Urothelium cell line (cell line): Measurements from ENCODE around the gene CPA1.

Experiments used
- DNase-seq: peaks from one replicate; pipeline ENCODE4 v3.0.0; 2011; ENCODE audit warnings: low spot score, mixed read lengths
- FAIRE-seq: peaks from 2 replicates; lab custom pipeline; 2011; peaks lifted over from hg19 to GRCh38; lab: Jason Lieb, UNC

CPA1 gene

DNA sequence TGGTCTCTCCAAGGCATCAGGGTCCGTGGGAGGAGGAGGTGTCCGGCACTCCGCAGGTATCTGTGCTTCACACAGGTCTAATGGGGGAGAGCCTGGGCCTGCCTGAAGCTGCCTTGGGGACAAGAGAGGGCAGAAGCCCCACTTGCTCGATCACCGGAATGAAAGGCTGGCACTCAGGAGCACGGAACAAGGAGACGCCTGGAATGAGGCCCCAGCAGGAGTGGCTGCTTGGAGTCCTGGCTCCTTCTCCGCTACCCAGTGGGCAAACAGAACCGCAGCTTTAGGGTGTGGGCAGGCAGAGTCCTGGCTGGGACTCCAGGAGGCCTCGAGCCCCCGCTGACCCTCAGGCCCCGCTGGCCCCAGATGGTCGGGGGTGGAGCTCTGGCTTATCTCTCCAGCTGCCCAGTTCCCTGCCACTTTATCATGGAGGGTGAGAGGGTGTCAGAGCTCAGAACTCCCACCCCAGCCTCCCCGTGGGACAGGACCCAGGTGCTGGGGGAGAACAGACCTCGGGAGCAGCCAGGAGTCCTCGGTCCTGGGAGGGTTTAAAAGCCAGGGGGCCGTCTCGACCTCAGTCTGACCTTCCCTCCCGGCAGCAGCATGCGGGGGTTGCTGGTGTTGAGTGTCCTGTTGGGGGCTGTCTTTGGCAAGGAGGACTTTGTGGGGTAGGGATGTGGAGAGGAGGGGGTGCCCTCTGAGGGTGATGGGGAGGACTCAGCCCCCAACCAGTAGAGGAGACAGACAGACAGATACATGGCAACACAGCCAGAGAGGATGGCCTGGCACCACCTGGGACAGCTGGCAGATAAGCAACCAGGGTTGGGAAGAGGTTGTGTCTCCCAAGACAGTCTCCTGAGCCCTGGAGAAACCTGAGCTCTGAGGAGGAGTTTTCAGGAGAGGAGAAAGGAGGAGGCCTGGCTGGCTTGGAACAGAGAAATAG lies at the start of gene CPA1:
TSS of gene CPA1 (plus strand) at position 574 of the 940 bp plus-strand sequence. CDS start at position 601, 27 bp downstream.
- FAIRE-seq = no peak
- no peak for DNase-seq

DNA sequence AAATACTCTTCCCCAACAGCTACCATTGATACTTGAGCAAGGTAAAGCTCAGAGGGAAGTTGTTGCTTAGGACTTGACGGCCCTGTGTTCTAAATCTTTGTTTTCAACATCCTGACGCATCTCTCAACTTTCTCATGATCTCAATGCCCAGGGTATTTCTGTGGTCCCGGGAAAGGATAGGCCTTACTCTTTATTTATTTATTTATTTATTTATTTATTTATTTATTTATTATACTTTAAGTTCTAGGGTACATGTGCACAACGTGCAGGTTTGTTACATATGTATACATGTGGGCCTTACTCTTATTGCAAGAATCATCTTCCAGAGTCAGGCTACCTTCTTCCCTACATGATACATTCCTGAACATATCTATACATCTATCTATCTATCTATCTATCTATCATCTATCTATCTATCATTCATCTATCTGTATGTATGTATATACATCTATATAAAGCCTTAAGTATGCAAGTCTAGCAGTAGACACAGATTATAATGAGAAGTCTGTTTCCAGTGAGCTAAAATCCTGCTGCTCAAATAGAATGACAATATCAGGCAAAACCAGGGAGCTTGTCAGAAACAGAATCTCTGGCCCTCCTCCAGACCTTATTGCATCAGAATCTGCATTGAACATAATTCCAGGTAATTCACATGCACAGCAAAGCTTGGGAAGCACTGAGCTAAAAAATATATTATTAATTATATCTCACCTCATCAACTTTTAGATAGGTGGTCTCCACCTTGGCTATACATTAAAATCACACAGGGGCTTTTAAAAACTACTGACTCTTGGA lies 47.8 kb upstream of the CPA1 start:
- DNase-seq (no peak), FAIRE-seq (no peak)

DNA sequence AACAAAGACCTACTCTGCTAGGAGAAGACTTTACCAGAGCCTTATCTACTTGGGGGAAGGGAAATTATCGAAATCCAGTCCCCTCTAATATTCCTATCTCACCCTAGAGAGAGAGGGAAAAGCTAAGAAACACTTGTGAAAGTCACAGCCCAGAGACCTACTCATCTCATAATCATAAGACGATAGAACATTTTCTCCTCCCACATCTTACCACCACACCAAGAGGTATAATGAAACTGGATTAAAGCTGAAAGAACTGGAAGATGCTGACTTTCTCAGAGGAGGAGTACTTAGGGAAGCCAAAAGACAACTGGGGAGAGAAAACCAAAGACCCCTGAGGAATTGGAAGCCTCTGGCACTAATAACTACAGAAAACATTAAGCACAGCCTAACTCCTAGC lies 46.5 kb upstream of the CPA1 start:
- FAIRE-seq (no peak), DNase-seq (no peak)

DNA sequence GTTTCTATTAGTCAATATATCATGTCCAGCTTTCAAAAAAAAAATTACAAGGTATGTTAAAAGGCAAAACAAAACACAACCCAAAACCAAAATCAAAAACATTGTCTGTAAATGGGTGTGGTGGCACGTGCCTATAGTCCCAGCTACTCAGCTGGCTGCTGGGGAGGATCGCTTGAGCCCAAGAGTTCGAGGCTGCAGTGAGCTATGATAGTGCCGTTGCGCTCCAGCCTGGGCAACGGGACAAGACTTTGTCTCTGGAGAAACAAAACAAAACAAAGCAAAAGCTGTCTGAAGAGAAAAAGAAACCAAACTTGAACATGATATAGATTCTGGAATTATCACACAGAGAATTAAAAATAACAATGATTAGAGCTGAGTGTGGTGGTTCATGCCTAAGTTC lies 46.0 kb upstream of the CPA1 start:
- FAIRE-seq (no peak), DNase-seq (no peak)

DNA sequence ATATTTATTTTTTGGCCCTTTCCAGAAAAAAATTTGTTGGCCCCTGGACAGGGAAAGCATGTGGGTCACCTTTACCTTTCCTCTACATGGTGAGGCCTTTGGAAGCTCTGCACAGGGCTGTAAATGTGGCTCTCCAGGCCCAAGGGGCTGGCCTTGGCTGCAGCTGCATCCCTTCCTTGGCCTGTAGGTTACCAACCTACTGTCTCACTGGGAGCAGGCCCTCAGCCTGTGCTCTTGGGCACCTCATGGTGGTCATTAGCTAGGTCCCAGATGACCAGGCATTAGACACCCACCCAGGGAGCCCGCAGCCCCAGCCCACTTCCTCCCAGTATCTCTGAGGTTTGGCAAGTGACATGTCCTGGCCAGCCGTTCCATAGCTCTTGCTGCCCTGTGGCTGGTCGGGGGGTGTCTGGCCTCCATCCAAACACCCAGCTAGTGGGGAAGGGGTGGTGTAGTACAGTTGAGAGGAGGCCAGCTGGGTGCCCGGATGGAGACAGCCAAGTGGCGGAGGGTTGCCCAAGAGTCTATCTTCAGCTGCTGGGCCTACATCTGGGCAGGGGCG lies 42.8 kb upstream of the CPA1 start:
- FAIRE-seq (no peak), DNase-seq (no peak)

DNA sequence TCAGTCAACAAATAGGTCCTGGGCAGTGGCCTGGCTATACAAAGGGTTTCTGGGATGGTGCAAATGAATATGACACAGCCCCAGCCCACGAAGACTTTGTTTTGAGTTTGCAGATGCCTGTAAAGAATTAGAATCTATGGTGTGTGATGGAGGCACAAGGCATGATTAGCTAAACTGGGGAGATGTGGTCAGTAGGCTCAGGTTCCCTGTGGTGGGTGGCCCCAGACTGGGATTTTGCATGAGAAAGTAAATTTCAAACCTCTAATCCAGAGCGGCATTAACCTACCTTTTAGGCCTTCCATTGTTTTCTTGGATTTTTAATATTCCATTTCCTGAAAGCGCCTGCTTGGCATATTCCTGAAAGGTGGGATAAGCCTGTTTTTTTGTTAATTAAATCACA lies 42.1 kb upstream of the CPA1 start:
- DNase-seq = no peak
- FAIRE-seq = no peak

DNA sequence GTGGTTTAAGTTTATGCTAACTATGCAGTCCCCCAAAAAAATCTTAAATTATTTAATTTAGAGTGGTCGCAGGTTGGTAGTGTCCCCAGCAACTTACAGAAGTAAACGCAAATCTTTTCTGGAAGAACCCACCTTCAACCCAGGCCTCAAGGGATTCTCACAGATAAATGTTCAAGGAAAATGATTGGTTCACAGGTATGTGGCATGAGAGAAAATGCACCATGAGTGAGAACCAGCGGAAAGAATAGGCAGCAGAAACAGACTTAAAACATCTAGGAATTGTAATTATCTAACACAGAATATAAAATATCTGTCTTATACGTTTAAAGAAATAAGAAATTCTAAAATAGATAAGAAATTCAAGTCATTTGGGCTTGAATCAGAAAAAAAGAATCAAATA lies 38.4 kb upstream of the CPA1 start:
- FAIRE-seq (no peak), DNase-seq (no peak)

DNA sequence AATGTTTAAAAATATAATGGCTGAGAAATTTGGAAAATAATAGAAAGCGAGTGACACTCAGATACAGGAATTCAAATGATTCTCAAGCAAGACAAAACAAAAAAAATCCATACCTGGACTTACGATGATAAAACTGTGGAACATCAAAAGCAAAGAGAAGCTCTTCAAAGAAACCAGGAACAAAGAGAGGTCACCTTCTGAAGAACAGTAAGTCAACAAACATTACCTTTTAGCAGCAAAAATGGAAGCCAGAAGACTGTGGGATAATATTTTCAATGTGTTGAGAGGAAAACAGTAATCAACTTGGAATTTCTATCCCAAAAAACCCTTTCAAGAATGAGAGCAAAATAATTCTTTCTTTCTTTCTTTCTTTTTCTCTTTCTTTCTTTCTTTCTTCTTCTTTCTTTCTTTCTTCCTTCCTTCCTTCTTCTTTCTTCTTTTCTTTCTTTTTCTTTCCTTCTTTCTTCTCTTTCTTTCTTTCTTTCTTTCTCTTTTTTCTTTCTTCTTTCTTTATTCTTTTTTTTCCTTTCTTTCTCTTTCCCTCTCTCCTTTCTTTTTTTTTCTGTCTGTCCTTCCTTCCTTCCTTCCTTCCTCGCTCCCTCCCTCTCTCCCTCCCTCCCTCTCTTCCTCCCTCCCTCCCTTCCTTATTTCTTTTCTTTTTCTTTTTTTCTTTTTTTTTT lies 37.5 kb upstream of the CPA1 start:
- FAIRE-seq (no peak), DNase-seq (no peak)

DNA sequence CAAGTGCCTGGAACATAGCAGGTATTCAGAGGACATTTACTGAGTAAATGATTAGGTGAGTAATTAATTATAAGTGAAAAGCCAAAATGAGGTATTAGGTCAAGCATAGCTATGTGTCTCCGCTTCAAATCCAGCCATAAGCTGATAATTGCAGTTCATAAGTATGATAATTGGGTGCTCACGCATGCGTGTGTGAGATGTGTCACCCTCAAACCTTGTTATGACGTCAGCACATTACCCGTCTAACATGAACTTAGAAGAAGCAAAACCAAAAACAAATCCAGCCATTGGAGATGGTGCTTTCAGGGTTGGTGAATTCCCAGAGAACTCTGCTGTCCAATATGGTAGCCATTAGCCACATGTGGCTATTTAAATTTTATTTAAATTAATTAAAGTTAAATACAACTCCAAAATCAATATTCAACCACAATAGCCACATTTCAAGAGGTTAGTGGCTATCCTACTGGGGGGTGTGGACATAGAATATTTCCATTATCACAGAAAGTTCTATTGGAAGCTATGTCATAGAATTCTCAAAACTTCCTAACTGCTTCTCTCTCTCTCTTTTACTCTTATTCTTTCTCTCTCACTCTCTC lies 35.9 kb upstream of the CPA1 start, which contains the start of gene CPA5:
TSS of gene CPA5 (plus strand) at position 546 of the 596 bp plus-strand sequence. CDS start 1,670 bp downstream, outside the sequence.
- DNase-seq = no peak
- FAIRE-seq = no peak

DNA sequence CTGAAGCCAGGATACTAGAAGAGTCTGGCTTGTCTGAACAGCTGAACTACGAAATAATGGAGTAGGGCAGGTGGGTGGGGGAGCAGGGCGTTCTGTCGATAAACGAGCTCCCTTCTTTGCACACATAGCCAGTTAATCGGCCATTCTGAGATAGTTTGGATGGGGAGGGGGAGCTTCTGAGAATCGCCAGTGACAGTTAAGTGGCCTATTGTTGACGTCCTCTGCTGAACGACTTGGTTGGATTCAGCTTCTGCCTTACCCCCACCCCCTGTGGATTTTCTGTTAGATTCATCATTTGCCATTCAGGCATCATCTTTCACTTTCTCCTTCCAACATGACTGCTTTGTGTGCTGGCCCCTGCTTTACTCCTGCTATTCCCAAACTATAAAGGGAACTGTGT lies 35.2 kb upstream of the CPA1 start:
- FAIRE-seq (no peak), DNase-seq (no peak)

DNA sequence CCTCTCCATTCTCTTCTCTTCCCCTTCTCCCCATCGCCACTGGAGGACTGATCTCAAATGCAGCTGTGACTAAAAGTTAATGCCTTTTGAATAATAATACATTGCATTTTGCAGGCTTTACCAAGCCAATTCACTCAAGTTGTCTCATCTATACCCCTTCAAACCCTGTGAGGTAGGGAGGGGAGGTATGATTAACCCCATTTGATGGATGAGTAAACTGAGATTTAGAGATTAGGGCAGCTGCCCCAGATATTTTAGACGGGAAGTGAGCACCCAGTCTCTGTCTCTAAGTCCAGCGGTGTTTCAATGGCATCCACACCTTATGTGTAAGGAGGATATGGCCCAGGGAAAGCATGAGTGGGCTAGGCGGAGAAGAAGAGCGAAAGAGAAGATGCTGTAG lies 34.6 kb upstream of the CPA1 start:
- no peak for DNase-seq
- no peak for FAIRE-seq

DNA sequence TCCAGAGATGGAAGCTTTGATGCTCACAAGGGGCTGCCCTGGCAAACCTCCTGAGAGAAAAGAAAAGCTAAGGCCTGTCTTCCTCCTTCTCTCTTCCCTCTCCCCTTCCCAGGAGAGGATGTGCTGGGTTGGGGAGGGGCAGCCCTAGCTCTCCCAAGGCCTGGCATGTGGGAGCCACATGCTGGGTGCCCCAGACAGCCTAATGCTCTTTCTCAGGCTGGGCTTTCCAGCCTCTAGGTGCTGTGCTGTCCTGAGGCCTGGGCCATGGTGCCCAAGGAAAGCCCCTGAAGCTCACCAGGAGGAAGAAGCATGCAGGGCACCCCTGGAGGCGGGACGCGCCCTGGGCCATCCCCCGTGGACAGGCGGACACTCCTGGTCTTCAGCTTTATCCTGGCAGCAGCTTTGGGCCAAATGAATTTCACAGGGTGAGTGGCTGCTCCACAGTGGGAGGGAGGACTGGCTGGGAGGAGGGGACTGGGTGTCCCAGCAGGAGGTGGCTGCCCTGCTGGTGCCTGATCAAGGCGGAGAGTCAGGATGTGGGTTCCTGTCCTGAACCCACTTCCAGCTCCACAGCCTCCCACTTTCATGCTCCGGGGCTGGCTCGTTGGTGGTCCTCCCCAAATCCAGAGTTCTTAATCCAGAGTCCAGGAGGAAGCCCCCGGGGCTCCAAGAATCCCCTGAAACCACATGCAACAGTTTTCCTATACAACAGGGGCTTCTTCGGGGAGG lies 34.0 kb upstream of the CPA1 start:
- FAIRE-seq = no peak

DNA sequence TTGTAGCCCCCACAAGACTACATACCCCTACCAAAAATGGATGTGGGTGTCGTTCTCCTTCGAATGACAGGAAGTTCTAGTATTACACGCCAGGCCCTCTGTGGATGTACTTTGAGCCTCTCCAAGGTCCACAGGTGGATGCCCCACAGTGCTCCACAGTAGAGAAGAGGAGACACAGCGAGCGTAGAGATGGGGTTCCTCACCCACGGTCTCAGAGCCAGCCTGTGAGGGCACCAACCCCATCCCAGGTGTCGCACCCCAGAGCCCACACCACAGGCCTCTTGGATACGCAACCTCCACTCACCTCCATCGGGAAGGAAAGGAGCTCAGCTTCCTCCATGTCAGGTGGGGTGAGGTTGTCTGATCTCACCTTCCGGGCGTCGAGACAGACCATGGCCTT lies 33.4 kb upstream of the CPA1 start:
- FAIRE-seq (no peak), DNase-seq (no peak)

More for the DNA sequence above, 34.0 kb upstream of the CPA1 start:
- DNase-seq = no peak

DNA sequence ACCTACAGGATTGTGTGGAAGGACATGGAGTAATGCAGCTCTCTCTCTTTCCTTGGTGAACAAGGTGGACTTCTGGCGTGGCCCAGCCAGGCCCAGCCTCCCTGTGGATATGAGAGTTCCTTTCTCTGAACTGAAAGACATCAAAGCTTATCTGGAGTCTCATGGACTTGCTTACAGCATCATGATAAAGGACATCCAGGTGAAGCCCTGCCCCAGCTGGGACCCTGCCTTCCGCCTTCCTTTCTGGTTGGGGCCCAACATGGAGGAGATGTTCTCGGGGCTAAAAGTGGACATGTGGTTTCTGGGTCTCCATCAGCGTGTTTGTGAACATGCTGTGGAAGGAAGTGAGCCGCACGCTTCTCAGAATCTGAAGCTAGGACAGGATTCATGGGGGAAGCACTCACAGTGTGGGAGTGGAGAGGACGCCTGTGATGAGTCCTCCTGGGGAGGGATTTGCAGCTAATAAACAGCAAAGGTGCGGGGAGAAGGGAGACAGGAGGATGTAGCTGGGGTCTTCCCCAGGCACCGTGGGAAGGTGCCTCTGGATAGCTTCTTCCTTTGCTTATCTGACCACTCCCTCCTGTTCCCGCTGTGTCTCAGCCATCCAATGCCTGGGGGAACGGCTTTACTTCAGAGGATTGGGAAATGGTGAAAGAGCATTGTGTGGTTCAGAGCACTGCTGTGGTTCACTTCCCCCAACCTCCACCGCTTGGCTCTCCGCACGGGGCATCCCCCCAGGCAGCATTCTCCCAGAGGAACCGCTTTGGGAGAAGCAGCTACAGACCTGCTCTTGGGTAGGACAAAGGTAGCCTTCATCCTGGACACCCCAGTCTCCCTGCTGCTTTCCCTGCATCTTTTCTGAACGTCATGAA lies 30.1 kb upstream of the CPA1 start:
- no peak for FAIRE-seq
- DNase-seq = no peak

DNA sequence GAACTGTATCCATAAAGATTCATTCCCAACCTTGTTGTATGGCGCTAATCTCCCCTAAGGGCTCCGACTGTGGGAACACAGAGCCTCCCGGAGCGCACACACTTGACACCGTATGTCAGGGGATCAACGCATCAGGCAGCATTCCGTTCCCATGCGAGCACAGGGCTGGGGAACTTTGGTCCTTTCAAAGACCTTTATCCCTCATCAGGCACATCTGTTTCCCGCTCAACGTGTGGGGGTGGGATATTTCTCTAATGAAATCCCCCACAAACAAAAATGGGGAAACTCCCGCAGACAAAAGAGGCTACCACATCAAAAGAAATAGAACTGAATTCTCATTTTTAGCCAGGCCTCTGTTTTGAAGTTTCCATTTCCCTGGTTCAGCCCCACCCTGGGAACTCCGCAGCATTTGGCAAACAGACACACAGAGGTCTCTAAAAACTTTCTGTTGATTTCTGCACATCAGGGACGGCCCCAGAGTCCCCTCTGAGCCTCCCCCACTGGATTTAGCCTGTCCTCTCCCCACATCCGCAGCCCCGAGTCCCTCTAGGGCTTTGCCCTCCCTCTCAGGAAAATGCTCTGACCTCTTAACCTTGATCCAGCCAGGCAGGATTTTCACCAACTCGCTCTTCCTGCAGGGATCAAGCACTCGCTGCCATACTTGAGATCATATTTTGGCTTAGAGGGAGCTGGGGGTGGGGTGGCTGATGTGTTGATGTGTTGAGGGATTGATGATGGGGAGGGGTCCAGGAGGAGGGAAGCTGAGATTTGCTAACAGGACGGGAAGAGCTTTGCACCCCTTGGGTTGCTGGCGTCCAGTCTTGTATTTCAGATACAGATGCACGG lies 29.1 kb upstream of the CPA1 start:
- no peak for FAIRE-seq
- DNase-seq = no peak

DNA sequence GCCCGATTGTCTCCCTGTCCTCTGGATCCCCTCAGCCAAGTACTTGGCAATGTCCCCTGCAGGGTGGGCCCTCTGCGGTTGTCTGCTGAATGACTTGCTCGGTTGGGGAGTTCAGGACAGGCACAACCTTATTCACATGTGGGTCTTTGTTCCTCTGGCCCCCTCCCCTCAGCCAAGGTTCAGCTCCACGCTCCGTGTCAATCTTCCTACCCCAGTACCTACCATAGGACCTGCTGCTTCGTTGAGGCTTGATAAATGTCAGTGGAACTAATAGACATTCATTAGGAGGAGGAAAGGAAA lies 28.6 kb upstream of the CPA1 start:
- DNase-seq (no peak), FAIRE-seq (no peak)

DNA sequence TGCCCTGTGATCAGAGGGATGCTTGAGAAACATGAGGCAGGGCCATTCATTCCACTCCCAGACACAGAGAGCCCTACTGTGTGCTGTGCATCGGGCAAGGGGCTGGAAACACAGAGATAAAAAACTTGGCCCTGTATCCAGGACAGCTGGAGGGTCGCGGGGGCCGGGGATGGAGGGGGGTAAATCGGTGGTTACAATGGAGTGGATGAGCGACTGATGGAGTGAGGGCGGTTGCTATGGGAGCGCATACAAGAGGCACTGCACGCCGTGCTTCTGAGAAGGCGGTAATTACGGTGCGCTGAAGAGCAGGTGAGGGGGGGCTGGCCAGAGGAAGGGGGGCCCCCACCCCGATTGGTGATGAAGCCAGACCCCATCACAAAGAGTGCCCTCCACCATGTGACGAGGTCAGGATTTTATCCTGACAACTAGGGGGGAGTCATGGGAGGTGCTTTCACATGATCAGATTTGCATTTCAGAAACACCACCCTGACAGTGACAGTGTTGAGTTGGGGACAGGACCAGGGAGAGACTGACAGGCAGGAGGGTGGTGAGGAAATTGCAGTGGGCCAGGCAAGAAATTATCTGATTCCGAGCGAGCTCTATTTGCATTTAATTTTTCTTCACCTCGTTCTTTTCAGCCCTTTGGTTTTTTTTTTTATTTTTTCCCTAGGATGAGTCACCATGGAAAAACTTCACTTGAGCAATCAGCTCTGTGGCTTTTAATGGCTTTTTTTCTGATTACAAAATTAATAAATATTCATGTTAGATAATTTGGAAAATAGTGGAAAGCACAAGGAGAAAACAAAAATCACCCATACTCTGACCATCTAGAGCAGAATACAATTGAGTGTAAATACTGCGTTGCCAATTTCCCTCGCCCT lies 27.9 kb upstream of the CPA1 start:
- FAIRE-seq = no peak
- DNase-seq = no peak
